DND-41 (cell line): Measurements from ENCODE around the gene TOP3B.

Experiments used
- EZH2 ChIP-seq: IDR thresholded peaks from 3 replicates; pipeline ENCODE4 v1.6.1; 2012; ENCODE audit warnings: borderline replicate concordance, low read depth, mild to moderate bottlenecking, moderate library complexity, low read length, inconsistent platforms; ENCODE audit not compliant: severe bottlenecking
- TF ChIP-seq, protein P1 (sequence below): IDR thresholded peaks from 2 replicates; pipeline ENCODE4 v1.5.1; 2012; ENCODE audit warnings: borderline replicate concordance, low read length, moderate library complexity, mild to moderate bottlenecking; ENCODE audit not compliant: poor library complexity, severe bottlenecking; ENCODE audit errors: extremely low read depth

DNA sequence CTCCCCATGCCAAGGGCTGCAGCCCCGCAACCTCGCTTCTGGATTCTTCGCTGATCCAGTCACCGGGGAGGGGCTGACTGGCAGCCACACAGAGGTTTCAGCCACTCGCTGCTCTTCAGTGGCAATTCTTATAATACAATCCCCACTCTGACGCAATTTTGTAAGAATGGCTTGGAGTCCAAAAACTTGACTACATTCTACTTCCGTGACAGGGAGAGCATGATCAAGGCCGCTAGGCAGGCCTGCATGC, 44.8 kb downstream of the TOP3B start:
- no peak for TF ChIP-seq EZH2
- TF ChIP-seq, protein P1, sequence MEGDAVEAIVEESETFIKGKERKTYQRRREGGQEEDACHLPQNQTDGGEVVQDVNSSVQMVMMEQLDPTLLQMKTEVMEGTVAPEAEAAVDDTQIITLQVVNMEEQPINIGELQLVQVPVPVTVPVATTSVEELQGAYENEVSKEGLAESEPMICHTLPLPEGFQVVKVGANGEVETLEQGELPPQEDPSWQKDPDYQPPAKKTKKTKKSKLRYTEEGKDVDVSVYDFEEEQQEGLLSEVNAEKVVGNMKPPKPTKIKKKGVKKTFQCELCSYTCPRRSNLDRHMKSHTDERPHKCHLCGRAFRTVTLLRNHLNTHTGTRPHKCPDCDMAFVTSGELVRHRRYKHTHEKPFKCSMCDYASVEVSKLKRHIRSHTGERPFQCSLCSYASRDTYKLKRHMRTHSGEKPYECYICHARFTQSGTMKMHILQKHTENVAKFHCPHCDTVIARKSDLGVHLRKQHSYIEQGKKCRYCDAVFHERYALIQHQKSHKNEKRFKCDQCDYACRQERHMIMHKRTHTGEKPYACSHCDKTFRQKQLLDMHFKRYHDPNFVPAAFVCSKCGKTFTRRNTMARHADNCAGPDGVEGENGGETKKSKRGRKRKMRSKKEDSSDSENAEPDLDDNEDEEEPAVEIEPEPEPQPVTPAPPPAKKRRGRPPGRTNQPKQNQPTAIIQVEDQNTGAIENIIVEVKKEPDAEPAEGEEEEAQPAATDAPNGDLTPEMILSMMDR, result no peak
